GM19324 (cell line): Measurements from ENCODE around the gene S1PR4.

Source experiments
- ATAC-seq: cut with Tn5 transposase; IDR thresholded peaks from one replicate; pipeline ENCODE4 v1.9.1; 2021; ENCODE audit warnings: mild to moderate bottlenecking, moderate library complexity; ENCODE audit not compliant: unreplicated experiment, low FRiP score

Gene S1PR4, protein sequence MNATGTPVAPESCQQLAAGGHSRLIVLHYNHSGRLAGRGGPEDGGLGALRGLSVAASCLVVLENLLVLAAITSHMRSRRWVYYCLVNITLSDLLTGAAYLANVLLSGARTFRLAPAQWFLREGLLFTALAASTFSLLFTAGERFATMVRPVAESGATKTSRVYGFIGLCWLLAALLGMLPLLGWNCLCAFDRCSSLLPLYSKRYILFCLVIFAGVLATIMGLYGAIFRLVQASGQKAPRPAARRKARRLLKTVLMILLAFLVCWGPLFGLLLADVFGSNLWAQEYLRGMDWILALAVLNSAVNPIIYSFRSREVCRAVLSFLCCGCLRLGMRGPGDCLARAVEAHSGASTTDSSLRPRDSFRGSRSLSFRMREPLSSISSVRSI

DNA sequence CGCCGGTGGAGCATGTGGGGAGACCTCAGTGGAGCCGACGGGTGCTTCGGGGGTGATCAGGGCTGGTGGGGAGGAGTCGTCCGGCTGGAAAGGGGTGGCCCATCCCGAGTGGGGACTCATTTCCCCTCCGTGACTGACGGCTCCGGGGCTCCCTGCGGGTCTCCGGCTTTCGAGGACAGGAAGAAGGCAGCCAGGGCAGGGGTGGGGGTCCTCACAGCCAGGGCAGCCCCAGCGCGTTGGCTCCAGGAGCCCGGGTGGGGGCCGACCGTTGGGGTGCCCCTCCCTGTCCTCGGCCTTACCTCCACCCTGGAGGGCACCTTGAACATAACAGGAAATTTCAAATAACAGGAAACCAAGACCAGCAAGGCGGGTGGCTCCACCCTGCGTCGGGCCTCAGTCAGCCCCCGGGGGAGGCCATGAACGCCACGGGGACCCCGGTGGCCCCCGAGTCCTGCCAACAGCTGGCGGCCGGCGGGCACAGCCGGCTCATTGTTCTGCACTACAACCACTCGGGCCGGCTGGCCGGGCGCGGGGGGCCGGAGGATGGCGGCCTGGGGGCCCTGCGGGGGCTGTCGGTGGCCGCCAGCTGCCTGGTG is at the start of gene S1PR4:
Gene S1PR4, plus strand, starts transcription at position 393 of the 596 bp plus-strand sequence. Its CDS starts 24 bp downstream, at position 417.
- peak; percentile 43 for ATAC-seq

- ATAC-seq: no peak
These were observed 49.5 kb upstream of the S1PR4 start for GRCh38 chr19:3129112-3129511.

- ATAC-seq: no peak
These were observed 47.4 kb upstream of the S1PR4 start for GRCh38 chr19:3131168-3131567.

DNA sequence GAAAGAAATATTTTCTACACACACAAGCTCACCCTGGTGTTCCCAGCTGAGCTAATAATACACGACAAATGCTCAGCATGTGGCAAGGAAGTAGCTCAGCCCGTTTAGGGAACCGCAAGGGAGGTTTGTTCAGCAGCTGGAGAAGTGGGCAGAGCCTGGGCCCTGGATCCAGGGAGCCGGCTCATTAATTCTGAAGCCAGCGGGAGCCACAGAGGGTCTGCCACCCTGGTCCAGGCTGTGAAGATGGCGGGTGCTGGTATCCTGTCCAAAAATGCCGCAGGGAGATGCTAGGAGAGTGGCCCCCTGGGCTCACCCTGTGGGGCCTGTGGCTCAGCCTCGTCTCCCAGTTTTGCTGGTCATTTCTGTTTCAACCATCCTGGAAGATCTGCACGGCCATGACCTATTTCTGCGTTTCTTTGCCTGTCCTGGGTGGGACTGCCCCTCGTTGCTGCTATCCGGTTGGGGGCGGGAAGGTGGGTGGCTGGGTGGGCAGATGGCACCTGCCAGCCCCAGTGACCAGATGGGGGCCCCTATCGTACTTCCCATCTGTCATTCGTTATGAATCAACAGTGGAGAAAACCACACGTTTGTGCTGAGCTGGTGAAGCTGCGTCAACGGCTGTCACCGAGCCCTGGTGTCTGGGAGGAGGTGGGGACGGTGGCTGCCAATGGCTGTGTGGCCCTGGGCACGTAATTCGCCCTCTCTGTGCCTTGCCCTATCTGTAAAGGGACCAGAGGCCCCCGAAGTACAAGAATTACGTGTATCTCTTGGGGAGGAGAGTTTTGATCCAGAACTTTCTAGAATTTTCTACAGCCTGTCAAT is 45.4 kb upstream of the S1PR4 start:
- peak; percentile 43 for ATAC-seq

DNA sequence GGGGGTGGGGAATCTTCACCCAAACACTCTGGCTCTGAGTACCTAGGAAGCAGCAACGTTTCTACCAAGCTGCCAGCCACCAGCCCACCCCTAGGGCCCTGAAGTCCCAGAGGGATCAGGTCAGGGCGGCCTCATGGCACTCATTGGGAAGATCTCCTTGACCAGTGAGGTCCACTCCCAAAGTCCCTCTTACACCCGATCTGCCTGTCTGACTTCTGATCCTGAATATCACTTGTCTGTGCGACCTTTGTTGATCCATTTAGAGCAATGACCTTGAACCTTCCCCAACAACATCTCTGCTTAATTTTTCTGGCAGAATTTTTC is 44.8 kb upstream of the S1PR4 start:
- no peak for ATAC-seq

- ATAC-seq: no peak
These were observed 42.4 kb upstream of the S1PR4 start, which contains the start of gene GNA15 for GRCh38 chr19:3135961-3136683. Gene GNA15, plus strand, starts transcription at chr19:3136033. Its CDS starts 418 bp downstream, at chr19:3136451.

DNA sequence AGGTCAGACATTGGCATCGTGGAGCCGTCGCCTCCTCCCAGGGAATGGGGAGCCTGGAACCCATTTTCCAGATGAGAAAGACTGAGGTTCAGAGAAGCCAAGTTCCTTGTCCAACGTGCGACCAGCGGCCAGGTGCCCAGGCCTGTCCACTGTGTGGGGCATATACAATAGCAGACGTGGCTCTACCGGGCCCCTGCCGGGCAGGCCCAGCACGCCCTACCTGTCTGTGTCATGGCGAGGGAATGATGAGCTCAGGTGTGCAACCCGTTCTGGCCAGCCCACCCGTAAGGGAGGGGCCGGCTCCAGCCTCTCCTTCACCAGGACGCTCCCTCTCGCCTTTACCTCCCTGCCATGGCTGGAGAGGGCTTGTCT is 41.9 kb upstream of the S1PR4 start:
- ATAC-seq: no peak

- ATAC-seq: no peak
These were observed 41.5 kb upstream of the S1PR4 start for GRCh38 chr19:3137119-3137518.

- ATAC-seq: no peak
These were observed 40.3 kb upstream of the S1PR4 start for GRCh38 chr19:3138268-3138667.

GRCh38 chr19:3140667-3141038 is 37.9 kb upstream of the S1PR4 start:
- ATAC-seq: no peak

DNA sequence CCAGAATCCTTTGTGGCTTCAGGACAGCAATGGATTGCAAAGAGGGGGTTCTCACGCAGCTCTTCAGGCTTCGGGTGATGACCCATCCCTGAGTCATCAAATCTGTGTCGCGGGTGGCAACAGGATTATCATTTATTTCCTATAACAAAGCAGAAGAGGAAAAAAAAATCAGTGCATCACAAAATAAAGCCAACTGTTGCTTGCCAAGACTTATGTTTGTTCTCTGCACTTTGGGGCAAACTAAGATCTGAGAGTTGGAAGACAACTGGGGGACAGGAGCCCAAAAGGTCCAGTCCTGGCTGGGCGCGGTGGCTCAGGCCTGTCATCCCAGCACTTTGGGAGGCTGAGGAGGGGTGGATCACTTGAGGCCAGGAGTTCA is 36.3 kb upstream of the S1PR4 start:
- ATAC-seq: no peak

- ATAC-seq: no peak
These were observed 35.7 kb upstream of the S1PR4 start for GRCh38 chr19:3142781-3143337.

- no peak for ATAC-seq
These were observed 32.5 kb upstream of the S1PR4 start for GRCh38 chr19:3145909-3146676.

DNA sequence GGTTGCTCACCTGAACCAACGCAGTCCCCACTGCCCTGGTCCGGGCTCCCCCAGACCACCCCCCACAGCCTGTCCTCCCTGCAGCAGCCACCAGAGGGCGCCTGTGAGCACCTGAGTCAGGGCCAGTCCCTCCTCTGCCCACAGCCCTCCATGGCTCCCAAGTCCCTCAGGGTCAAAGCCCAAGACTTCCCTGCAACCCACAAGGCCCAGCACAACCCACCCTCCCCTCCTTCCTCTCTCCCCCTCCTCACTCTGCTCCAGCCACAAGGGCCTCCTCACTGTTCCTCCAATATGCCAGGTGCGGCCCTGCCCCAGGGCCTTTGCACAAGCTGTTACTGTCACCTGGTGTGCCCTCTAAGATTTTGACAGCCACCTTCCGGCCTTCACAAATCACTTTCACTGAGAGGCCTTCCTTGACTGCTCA is 31.9 kb upstream of the S1PR4 start:
- ATAC-seq: no peak

GRCh38 chr19:3148503-3148902 is 30.1 kb upstream of the S1PR4 start:
- no peak for ATAC-seq

GRCh38 chr19:3149089-3149488 is 29.5 kb upstream of the S1PR4 start:
- no peak for ATAC-seq

DNA sequence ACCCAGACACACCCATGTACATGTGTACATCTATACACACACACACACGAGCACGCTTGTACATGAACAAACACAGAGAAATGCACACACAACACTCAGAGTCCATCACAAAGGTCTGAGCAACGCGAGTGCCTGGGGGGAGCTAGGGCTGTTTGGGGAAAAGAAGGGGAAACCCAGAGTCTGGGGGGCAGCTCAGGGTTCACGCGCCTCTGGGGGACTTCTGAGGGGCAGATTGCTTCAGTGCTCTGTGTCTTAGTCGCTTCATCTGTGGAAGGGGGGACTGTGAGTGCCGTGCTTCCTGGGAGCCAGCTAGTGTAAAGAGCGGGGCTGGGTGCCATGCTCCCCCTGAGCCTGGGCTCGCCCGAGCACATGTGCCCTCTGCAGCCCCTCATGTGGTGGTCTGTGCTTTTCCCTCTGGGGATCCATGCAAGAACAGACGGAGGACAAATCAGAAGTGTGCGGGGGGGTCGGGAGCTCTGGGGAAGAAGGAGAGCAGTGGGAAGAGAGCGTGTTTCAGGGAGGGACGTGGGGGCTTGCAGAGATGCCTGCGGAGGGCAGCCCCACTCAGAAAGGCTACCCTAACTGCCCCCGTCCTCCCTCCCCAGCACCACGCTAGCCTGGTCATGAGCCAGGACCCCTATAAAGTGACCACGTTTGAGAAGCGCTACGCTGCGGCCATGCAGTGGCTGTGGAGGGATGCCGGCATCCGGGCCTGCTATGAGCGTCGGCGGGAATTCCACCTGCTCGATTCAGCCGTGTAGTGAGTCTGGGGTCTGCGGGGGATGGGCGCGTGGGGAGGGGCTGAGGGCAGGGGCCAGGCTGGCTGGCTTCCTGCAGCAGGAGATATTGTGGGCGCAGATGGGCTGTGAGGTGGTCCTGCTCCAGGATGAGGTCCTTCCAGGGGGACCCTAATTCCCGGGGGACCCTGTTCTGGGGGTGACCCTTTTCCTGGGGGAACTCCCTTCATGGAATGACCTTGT is 28.8 kb upstream of the S1PR4 start:
- ATAC-seq: no peak

DNA sequence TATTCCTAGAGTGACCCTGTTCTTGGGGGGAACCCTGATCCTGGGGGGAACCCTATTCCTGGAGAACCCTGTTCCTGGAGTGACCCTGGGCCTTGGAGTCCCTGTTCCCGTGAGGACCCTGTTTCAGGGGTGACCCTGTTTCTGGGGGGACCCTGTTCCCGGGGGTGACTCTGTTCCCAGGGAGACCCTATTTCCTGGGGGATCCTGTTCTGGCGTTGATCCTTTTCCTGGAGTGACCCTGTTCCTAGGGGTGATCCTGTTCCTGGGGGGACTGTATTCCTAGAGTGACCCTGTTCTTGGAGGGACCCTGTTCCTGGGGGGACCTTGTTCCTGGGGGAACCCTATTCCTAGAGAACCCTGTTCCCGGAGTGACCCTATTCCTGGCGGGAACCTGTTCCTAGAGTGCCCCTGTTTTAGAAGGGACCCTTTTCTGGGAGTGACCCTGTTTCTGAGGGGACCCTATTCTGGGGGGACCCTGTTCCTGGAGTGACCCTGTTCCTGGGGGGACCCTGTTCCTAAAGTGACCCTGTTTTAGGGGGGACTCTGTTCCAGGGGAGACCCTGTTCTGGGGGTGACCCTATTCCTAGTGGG is 27.7 kb upstream of the S1PR4 start:
- no peak for ATAC-seq
